Left ventricle myocardium inferior (tissue), 1 donor: ENCODE data around the gene RAB11FIP4. TPM values are rescaled to one million over a fixed set of nuclear protein-coding genes. Genes with fewer than 3 reads are reported as not detected.

ENCODE experiments used
- DNase-seq: peaks from one replicate; pipeline ENCODE4 v3.0.0-alpha.2; 2020
- H3K27ac ChIP-seq: fragments of 200-600 bp; replicated peaks from 2 replicates; pipeline ENCODE4 v1.8.0; 2021
- H3K27me3 ChIP-seq: fragments of 200-600 bp; 2 replicates; pipeline ENCODE4 v1.8.0; 2021; ENCODE audit warnings: low read depth
- H3K36me3 ChIP-seq: fragments of 200-600 bp; 2 replicates; pipeline ENCODE4 v1.8.0; 2021
- H3K4me1 ChIP-seq: fragments of 200-600 bp; 2 replicates; pipeline ENCODE4 v1.8.0; 2021
- H3K4me3 ChIP-seq: fragments of 200-600 bp; 2 replicates; pipeline ENCODE4 v1.8.0; 2021; ENCODE audit warnings: mild to moderate bottlenecking, moderate library complexity
- H3K9me3 ChIP-seq: fragments of 200-600 bp; replicated peaks from 2 replicates; pipeline ENCODE4 v1.8.0; 2021
- CTCF ChIP-seq: fragments of 200-600 bp; IDR thresholded peaks from 2 replicates; pipeline ENCODE4 v1.8.0; 2021; ENCODE audit warnings: antibody characterized with exemption, mild to moderate bottlenecking, borderline replicate concordance
- intact Hi-C: fragments of 100-400 bp; cut with micrococcal nuclease; formaldehyde crosslinking; loops from one replicate; pipeline ENCODE4 v1.11.0; 2022
- total RNA-seq: library from RNA; stranded (reverse); fragmentation: NEBNext Ultra II Directional; extraction: Animal tissue kit (Norgen Biotek cat#: 25700); gene quantifications from one replicate; pipeline ENCODE4 v1.2.1, GENCODE V29; 2021
- donor health status: DM: no; HTN: yes; CAD: no; lungs with severe emphysema.

The RAB11FIP4 gene
- total RNA-seq, 1 donor from 2014 or later: 8.3 TPM

DNA sequence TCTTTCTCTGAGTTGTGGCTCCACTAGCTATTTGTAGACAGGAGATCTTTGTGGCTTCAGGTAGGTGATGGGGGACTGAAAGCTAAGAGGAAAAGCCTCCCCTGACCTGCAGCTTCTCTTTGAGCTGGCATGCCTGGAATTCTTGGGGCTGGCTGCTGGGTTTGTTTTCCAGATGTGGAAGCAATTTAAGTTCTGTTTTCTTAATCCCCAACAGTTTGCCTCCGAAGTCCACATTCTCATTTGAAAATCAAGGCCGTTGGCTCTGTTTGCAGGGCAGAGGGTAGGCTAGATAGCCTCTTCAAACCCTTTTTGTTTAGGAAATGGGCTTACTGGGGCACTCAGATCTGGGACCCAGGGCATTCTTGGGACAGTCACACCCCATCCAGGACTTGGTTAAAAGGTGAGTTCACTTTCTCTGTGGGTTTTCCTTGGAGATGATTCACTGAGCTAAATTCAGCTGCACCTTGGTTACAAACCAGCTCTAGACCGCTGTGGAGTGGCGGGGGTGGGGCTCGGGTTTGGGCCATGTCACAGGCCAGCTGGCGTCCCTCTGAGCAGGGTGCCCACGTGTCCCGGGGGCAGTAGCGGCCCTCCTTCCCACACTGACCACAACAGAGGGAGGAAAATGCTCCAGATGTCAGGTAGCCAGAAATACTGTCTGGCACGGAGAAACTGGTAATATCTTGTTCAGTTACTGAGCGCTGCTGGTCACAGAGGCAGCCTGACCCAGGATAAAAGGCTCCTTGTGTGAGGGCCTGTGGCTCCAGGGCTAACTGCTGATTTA, 108.5 kb downstream of the RAB11FIP4 start:
- no peak for TF ChIP-seq CTCF
- intact Hi-C loops: no loop called here
- H3K27me3 ChIP-seq: peaks cover 4% of the 10 kb centered on the region
- no peaks in the 10 kb centered on the region for H3K36me3 ChIP-seq
- H3K4me3 ChIP-seq: peak overlapping the region; percentile 23
- H3K4me1 ChIP-seq: peaks cover 24% of the 10 kb centered on the region
- H3K27ac ChIP-seq: peak overlapping the region; percentile 84
- DNase-seq: peak; percentile 68
- no peaks in the 10 kb centered on the region for H3K9me3 ChIP-seq

- Histone ChIP-seq H3K4me1 (peaks cover 38% of the 10 kb centered on the region), H3K27ac (peak overlapping the region; percentile 14), H3K4me3 (no peak overlapping the region), H3K36me3 (no peaks in the 10 kb centered on the region), H3K9me3 (no peaks in the 10 kb centered on the region), H3K27me3 (no peaks in the 10 kb centered on the region)
- no peak for DNase-seq
- intact Hi-C loops: no loop called here
- TF ChIP-seq CTCF: no peak
Measured at GRCh38 chr17:31506517-31506916, 115.0 kb downstream of the RAB11FIP4 start.

DNA sequence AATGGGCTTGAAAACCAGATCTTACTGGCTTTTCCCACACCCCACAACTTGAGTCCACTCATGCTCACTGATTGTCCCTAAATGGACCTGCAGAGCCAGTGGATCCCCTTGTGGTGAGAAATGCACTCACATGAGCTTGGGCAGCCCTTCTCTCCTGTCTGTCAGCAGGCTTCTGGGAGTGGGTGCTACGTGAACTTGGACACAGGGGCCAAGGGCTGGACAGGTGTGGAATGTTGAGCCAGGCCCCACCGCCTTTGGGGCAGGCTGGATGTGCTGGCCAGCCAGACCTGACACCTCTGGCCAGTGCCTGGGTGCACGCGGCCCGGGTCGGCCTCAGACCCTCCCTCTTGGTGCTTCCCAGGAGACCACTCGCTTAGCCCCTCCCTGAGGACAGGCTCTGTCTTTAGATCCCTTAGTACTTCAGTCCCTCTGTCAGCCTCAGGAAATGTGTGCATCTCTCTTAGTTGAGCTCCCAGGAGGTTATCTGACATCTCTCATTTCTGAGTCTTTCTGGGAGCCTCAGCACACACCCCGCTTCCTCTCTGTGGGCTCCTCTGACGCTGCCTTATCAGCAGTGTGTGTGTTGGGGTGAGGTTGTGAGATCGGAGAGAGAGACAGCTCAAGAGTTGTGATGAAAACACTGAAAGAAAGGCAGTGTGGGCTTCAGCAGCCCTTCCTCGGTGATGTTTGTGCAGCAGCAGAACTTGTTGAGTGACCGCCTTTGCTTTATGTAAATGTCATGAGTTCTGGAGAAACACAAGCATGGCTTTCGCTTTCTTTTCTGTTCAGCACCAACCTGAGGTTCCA, 117.0 kb downstream of the RAB11FIP4 start:
- intact Hi-C loops: no loop called here
- H3K4me3 ChIP-seq: no peak overlapping the region
- H3K4me1 ChIP-seq: peaks cover 48% of the 10 kb centered on the region
- no peak for DNase-seq
- peak overlapping the region; percentile 86 for H3K27ac ChIP-seq
- TF ChIP-seq CTCF: peak; percentile 21
- no peaks in the 10 kb centered on the region for H3K9me3 ChIP-seq
- H3K27me3 ChIP-seq: no peaks in the 10 kb centered on the region
- no peaks in the 10 kb centered on the region for H3K36me3 ChIP-seq

GRCh38 chr17:31509095-31509804, 117.8 kb downstream of the RAB11FIP4 start:
- Histone ChIP-seq H3K4me3 (no peak overlapping the region), H3K9me3 (no peaks in the 10 kb centered on the region), H3K4me1 (peaks cover 48% of the 10 kb centered on the region), H3K27me3 (no peaks in the 10 kb centered on the region), H3K27ac (peak overlapping the region; percentile 86), H3K36me3 (no peaks in the 10 kb centered on the region)
- intact Hi-C loops: no loop called here
- DNase-seq: no peak
- TF ChIP-seq CTCF: no peak

DNA sequence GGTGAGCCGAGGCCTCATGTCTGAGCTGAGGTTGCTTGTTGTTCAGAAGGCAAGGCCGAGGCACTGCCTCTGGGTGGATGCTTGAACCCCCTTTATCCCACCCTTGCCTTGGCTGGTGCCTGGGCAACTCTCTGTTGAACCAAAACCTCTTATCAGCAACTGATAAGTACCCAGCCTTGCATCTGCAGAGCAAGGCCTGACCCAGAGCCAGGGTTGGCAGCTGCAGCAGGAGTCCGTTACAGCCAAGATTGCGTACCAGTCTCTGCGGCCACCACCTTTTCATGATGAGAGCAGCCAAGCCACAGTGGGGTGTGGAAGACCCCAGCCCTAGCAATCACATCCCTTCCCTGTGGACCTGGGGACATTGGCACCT, 118.3 kb downstream of the RAB11FIP4 start:
- H3K27me3 ChIP-seq: no peaks in the 10 kb centered on the region
- H3K4me3 ChIP-seq: peak overlapping the region; percentile 22
- TF ChIP-seq CTCF: no peak
- no peak for DNase-seq
- intact Hi-C loops: no loop called here
- peaks cover 48% of the 10 kb centered on the region for H3K4me1 ChIP-seq
- no peaks in the 10 kb centered on the region for H3K9me3 ChIP-seq
- H3K36me3 ChIP-seq: no peaks in the 10 kb centered on the region
- peak overlapping the region; percentile 86 for H3K27ac ChIP-seq
